ENCODE results near the gene ARID2.
A peak's percentile ranks its signal among the peaks of the same experiment; 100 is the strongest.

ARID2 gene

DNA sequence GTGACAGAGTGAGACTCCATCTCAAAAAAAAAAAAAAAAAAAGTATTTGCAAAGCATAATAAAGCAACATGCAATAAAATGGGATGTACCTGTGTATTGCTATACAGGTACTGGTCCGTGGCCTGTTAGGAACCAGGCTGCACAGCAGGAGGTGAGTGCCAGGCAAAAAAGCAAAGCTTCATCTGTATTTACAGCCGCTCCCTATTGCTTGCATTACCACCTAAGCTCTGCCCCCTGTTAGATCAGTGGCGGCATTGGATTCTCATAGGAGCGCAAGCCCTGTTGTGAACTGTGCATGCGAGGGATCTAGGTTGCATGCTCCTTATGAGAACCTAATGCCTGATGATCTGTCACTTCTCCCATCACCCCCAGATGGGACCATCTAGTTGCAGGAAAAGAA lies 147.6 kb downstream of the ARID2 start:
- peaks cover 22% of the 10 kb centered on the region for H3K4me1 ChIP-seq (ENCODE audit: low read depth, poor library complexity, severe bottlenecking)
- H3K9ac ChIP-seq: no peak overlapping the region
- TF ChIP-seq, protein P1, sequence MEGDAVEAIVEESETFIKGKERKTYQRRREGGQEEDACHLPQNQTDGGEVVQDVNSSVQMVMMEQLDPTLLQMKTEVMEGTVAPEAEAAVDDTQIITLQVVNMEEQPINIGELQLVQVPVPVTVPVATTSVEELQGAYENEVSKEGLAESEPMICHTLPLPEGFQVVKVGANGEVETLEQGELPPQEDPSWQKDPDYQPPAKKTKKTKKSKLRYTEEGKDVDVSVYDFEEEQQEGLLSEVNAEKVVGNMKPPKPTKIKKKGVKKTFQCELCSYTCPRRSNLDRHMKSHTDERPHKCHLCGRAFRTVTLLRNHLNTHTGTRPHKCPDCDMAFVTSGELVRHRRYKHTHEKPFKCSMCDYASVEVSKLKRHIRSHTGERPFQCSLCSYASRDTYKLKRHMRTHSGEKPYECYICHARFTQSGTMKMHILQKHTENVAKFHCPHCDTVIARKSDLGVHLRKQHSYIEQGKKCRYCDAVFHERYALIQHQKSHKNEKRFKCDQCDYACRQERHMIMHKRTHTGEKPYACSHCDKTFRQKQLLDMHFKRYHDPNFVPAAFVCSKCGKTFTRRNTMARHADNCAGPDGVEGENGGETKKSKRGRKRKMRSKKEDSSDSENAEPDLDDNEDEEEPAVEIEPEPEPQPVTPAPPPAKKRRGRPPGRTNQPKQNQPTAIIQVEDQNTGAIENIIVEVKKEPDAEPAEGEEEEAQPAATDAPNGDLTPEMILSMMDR (conservative IDR thresholded peaks at IDR 0.05; ENCODE audit: low read depth, low read length): no peak
- no peak overlapping the region for H3K27ac ChIP-seq
- H3K27me3 ChIP-seq (ENCODE audit: insufficient read depth, low read depth): no peaks in the 10 kb centered on the region
- H3K4me2 ChIP-seq: no peak overlapping the region
- H4K20me1 ChIP-seq (ENCODE audit: insufficient read depth): no peaks in the 10 kb centered on the region
- no peaks in the 10 kb centered on the region for H3K79me2 ChIP-seq (ENCODE audit: insufficient read depth, low read depth)
- H3K4me3 ChIP-seq (IDR thresholded peaks at IDR 0.05; ENCODE audit: insufficient read depth, low read depth, low read length): no peak overlapping the region
- H2AFZ ChIP-seq (ENCODE audit: low read depth): no peak overlapping the region
- peaks cover 10% of the 10 kb centered on the region; the same call in 1 of the 2 replicates for H3K36me3 ChIP-seq (ENCODE audit: insufficient read depth)

DNA sequence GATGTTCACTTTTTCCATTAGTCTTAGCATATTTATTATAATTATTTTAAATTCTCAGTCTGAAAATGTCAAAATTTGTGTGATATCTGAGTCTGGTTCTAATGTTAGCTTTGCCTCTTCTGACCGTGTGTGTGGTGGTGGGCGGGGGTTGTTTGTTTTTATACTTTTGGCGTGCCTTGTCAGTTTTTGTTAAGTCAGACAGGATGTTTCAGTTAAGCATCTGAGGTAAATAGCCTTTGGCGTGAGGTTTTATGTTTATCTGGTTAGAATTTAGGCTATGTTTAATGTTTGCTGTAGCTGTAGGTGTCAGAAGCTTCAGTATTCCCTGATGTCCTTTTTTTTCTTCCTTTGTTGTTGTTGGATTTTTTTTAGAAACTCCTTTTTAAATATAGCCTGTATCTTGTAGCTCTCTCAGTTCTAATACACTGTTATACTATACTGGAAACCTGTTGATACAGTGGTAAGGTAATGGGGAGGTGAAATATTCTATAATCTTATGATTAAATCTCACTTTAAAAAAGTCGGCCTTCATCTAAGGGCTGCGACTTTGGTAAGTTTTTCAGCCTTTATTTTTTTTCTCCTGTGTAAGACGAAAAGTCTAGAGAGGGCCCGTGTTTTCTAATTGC lies 149.2 kb downstream of the ARID2 start:
- peak overlapping the region; percentile 29 for H3K27ac ChIP-seq
- no peaks in the 10 kb centered on the region for H4K20me1 ChIP-seq (ENCODE audit: insufficient read depth)
- H3K27me3 ChIP-seq (ENCODE audit: insufficient read depth, low read depth): no peaks in the 10 kb centered on the region
- TF ChIP-seq, protein P1 (conservative IDR thresholded peaks at IDR 0.05; ENCODE audit: low read depth, low read length): no peak
- H3K79me2 ChIP-seq (ENCODE audit: insufficient read depth, low read depth): no peaks in the 10 kb centered on the region
- H3K4me2 ChIP-seq: peak overlapping the region; percentile 21; the same call in 1 of the 2 replicates
- peaks cover 10% of the 10 kb centered on the region; the same call in 1 of the 2 replicates for H3K36me3 ChIP-seq (ENCODE audit: insufficient read depth)
- no peak overlapping the region for H3K4me3 ChIP-seq (IDR thresholded peaks at IDR 0.05; ENCODE audit: insufficient read depth, low read depth, low read length)
- no peak overlapping the region for H2AFZ ChIP-seq (ENCODE audit: low read depth)
- H3K4me1 ChIP-seq (ENCODE audit: low read depth, poor library complexity, severe bottlenecking): peaks cover 22% of the 10 kb centered on the region
- no peak overlapping the region for H3K9ac ChIP-seq

DNA sequence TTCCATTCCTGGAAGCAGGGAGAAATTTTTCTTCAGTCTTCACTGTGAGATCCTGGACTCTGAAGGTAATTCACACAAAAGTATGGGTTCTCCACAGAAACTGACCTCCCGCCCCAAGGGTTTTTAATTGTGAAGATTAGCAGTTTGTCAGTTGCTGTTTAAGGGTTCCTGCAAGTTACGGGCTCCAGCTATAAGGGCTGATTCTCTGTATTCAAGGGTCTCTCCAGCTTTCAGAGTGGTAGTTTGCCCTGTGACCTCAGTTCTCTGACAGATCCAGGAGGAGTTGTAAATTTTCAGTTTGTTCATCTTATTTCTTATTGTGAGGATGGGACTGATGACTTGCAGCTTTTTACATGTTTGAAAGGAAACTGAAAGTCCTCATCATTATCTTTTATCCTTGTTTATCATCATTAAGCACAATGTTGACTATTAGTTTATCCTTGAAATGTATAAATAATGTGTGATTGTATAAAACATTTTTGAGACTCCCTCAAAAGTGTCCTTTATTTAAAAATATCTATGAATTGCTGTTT lies 149.9 kb downstream of the ARID2 start:
- Histone ChIP-seq H3K36me3 (ENCODE audit: insufficient read depth) (peaks cover 6% of the 10 kb centered on the region; the same call in 1 of the 2 replicates), H3K9ac (no peak overlapping the region), H3K79me2 (ENCODE audit: insufficient read depth, low read depth) (no peaks in the 10 kb centered on the region), H3K4me3 (IDR thresholded peaks at IDR 0.05; ENCODE audit: insufficient read depth, low read depth, low read length) (no peak overlapping the region), H2AFZ (ENCODE audit: low read depth) (no peak overlapping the region), H4K20me1 (ENCODE audit: insufficient read depth) (no peaks in the 10 kb centered on the region), H3K4me2 (peak overlapping the region; percentile 21; the same call in 1 of the 2 replicates), H3K27me3 (ENCODE audit: insufficient read depth, low read depth) (no peaks in the 10 kb centered on the region), H3K4me1 (ENCODE audit: low read depth, poor library complexity, severe bottlenecking) (peaks cover 22% of the 10 kb centered on the region), H3K27ac (peak overlapping the region; percentile 29)
- TF ChIP-seq, protein P1 (conservative IDR thresholded peaks at IDR 0.05; ENCODE audit: low read depth, low read length): no peak

DNA sequence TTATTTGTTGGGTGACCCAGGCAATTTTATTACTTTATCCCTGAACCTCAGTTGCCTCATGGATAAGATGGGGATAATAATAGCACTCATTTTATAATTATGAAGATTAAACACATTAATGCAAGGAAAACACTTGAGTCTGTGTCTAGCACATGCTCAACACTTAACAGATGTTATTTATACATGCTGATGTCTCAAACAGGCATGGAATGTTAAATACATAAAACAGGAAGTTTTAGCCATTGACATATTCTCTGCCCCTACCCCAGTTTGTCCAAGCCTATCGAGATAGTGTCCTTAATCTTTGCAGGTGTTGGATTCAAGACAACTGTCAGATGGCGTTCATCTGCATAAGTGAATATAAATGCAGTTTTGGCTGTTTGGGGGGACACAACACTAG lies 151.0 kb downstream of the ARID2 start:
- no peaks in the 10 kb centered on the region; the same call in 1 of the 2 replicates for H3K36me3 ChIP-seq (ENCODE audit: insufficient read depth)
- no peaks in the 10 kb centered on the region for H4K20me1 ChIP-seq (ENCODE audit: insufficient read depth)
- no peaks in the 10 kb centered on the region for H3K79me2 ChIP-seq (ENCODE audit: insufficient read depth, low read depth)
- H3K4me1 ChIP-seq (ENCODE audit: low read depth, poor library complexity, severe bottlenecking): peaks cover 22% of the 10 kb centered on the region
- H2AFZ ChIP-seq (ENCODE audit: low read depth): no peak overlapping the region
- H3K4me3 ChIP-seq (IDR thresholded peaks at IDR 0.05; ENCODE audit: insufficient read depth, low read depth, low read length): no peak overlapping the region
- H3K9ac ChIP-seq: no peak overlapping the region
- no peak overlapping the region for H3K27ac ChIP-seq
- no peaks in the 10 kb centered on the region for H3K27me3 ChIP-seq (ENCODE audit: insufficient read depth, low read depth)
- TF ChIP-seq, protein P1 (conservative IDR thresholded peaks at IDR 0.05; ENCODE audit: low read depth, low read length): no peak
- no peak overlapping the region for H3K4me2 ChIP-seq

Measured in KMS-11 (cell line).